Glutamatergic neuron (in vitro differentiated cells): Measurements from ENCODE around the gene ARHGAP8. TPM values are rescaled to one million over a fixed set of nuclear protein-coding genes. Genes with fewer than 3 reads are reported as not detected.

ENCODE experiments used
- DNase-seq: peaks from one replicate; pipeline ENCODE4 v3.0.0; 2022
- H3K27ac Mint-ChIP-seq: one replicate; pipeline ENCODE4 v1.8.0; 2020; ENCODE audit warnings: mild to moderate bottlenecking, mixed read lengths, inconsistent platforms; ENCODE audit not compliant: unreplicated experiment
- H3K27me3 Mint-ChIP-seq: one replicate; pipeline ENCODE4 v1.8.0; 2020; ENCODE audit warnings: mild to moderate bottlenecking, moderate library complexity, mixed read lengths, inconsistent platforms; ENCODE audit not compliant: unreplicated experiment
- H3K36me3 Mint-ChIP-seq: one replicate; pipeline ENCODE4 v1.8.0; 2020; ENCODE audit warnings: mild to moderate bottlenecking, mixed read lengths, inconsistent platforms; ENCODE audit not compliant: unreplicated experiment
- H3K4me1 Mint-ChIP-seq: one replicate; pipeline ENCODE4 v1.8.0; 2020; ENCODE audit warnings: mild to moderate bottlenecking, low read depth, mixed read lengths, inconsistent platforms; ENCODE audit not compliant: unreplicated experiment
- H3K4me3 Mint-ChIP-seq: one replicate; pipeline ENCODE4 v1.8.0; 2020; ENCODE audit warnings: mild to moderate bottlenecking, mixed read lengths, inconsistent platforms; ENCODE audit not compliant: unreplicated experiment
- H3K9me3 Mint-ChIP-seq: one replicate; pipeline ENCODE4 v1.8.0; 2020; ENCODE audit warnings: mild to moderate bottlenecking, moderate library complexity, mixed read lengths, inconsistent platforms; ENCODE audit not compliant: unreplicated experiment
- total RNA-seq: library from RNA; stranded (reverse); fragmentation: NEBNext Ultra II Directional; extraction: Animal tissue kit (Norgen Biotek cat#: 25700); gene quantifications from one replicate; pipeline ENCODE4 v1.2.1, GENCODE V29; 2021; ENCODE audit not compliant: unreplicated experiment
- TF ChIP-seq, protein P1 (sequence below): fragments of 200-600 bp; sonication (generic); IDR thresholded peaks from one replicate; pipeline ENCODE4 v1.5.0; 2021; ENCODE audit not compliant: partially characterized antibody, unreplicated experiment

The ARHGAP8 gene
- total RNA-seq, 1 donor from 2014 or later = 0.59 TPM

DNA sequence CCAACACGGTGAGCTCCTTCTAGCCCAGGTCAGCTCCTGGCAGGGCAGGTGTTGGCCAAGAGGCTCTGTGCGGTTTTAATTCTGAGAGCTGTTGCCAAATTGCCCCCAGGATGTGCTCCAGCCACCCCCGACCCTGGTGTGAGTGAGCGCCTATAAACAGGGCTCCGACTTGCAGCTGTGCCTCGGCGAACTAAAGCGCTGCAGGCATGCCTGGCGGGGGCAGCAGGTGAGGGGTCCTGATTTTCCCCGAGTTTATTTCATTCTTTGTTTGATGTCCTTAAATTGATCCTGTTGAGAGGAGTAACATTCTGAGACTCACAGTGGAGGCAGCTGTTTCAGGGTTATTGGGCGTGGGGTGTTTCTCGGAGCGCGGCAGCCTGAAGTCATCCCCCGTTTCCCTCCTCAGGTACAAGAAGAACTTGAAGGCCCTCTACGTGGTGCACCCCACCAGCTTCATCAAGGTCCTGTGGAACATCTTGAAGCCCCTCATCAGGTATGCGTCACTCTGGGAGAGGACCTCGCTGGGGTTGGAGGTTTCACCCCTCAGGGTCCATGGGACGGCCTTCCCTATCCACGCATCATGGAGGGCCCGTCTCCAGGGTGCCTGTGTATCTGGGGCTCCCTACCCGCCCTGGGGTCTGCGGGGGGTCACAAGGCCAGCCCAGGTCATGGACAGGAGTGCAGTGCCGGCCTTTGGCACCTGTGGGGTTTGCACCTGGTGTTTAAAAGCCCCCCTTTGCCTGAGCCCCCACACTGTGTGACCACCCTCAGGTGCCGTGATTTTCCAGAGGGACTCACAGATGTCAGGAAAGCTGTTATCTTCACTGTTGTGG lies 62.1 kb downstream of the ARHGAP8 start:
- peaks cover 5% of the 10 kb centered on the region for H3K27me3 Mint-ChIP-seq
- peaks cover 2% of the 10 kb centered on the region for H3K4me1 Mint-ChIP-seq
- no peaks in the 10 kb centered on the region for H3K36me3 Mint-ChIP-seq
- DNase-seq = no peak
- TF ChIP-seq, protein P1, sequence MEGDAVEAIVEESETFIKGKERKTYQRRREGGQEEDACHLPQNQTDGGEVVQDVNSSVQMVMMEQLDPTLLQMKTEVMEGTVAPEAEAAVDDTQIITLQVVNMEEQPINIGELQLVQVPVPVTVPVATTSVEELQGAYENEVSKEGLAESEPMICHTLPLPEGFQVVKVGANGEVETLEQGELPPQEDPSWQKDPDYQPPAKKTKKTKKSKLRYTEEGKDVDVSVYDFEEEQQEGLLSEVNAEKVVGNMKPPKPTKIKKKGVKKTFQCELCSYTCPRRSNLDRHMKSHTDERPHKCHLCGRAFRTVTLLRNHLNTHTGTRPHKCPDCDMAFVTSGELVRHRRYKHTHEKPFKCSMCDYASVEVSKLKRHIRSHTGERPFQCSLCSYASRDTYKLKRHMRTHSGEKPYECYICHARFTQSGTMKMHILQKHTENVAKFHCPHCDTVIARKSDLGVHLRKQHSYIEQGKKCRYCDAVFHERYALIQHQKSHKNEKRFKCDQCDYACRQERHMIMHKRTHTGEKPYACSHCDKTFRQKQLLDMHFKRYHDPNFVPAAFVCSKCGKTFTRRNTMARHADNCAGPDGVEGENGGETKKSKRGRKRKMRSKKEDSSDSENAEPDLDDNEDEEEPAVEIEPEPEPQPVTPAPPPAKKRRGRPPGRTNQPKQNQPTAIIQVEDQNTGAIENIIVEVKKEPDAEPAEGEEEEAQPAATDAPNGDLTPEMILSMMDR = no peak
- H3K9me3 Mint-ChIP-seq = peaks cover 6% of the 10 kb centered on the region
- no peak overlapping the region for H3K4me3 Mint-ChIP-seq
- no peak overlapping the region for H3K27ac Mint-ChIP-seq

DNA sequence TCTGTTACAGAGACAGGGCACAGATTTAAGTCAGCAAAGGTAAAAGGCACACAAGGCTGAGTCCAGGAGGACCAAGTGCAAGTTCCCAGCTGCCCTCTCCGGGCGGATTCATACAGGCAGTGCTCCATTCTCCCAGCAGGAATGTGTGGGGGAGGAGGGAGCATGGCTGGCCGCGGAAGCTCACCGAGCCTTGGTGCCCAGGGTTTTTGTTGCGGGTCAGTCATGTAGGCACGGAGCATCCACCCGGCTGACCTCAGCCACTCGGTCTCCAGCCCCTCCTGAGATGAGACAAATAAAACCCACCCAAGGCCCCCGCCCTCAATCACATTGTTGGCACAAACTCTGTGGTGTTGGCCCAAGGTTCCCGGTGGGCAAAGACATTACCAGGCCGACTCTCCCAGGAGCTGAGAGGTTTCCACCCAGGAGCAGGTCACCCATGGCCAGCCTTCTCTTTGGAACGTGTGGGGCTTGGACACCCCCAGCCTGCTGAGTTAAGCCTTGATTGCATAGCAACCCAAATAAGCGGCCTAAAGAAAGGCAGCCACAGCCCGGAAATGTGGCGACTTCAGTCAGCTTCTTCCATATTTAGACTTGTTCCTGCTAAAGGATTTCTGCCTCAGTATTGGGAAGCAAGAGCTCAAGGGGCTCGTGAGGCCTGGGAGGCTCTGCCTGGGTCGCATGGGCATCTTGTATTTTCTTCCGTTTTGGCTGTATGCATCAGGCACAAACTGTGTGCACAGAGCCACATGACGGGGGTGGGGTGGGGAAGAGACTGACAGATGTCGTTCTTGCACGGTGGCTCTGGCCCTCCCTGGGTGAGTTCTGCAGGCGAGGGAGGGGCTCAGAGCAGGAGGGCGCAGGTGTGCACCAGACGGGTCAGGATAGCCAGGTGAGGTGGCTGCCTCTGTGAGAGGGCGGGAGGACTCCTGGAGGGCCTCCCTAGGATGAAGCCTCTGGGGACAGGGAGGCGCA lies 63.0 kb downstream of the ARHGAP8 start:
- Mint-ChIP-seq H3K4me1 (peaks cover 2% of the 10 kb centered on the region), H3K4me3 (no peak overlapping the region), H3K27ac (no peak overlapping the region), H3K9me3 (peaks cover 6% of the 10 kb centered on the region), H3K27me3 (peaks cover 4% of the 10 kb centered on the region), H3K36me3 (no peaks in the 10 kb centered on the region)
- no peak for DNase-seq
- TF ChIP-seq, protein P1 = no peak

DNA sequence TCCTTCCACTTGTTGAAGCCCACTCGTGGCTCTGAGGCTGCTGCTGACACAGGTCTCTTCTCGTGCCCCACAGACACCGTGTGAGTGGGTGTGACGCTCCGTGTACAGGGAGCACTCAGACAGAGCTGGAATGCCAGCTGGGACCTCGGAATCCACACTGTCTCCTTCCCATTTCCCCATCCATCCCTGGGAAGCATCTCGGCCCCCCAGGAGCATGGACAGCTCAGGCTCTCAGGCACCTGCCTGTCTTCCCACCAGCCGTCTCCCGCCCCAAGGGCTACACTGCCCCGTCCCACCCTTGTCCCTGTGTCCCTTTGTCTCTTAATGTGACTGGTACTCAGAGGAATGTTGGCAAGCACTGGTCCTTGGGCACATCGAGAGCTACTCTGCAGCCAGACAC lies 63.8 kb downstream of the ARHGAP8 start:
- Mint-ChIP-seq H3K4me1 (peaks cover 5% of the 10 kb centered on the region), H3K27me3 (peaks cover 4% of the 10 kb centered on the region), H3K36me3 (no peaks in the 10 kb centered on the region), H3K4me3 (no peak overlapping the region), H3K9me3 (peaks cover 5% of the 10 kb centered on the region), H3K27ac (no peak overlapping the region)
- no peak for DNase-seq
- TF ChIP-seq, protein P1 = no peak

DNA sequence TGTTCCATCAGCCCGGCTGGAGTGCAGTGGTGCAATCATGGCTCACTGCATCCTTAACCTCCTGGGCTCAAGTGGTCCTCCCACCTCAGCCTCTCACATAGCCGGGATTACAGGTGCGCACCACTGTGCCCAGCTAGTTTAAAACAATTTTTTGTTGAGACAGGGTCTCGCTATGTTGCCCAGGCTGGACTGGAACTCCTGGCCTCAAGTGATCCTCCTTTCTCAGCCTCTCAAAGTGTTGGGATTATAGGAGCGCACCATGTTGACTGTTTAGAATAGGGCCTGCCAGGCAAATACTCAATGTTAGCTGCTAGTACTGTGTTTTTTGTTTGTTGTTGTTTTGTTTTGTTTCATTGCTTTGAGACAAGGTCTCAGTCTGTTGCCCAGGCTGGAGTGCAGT lies 66.4 kb downstream of the ARHGAP8 start:
- no peaks in the 10 kb centered on the region for H3K36me3 Mint-ChIP-seq
- no peak overlapping the region for H3K4me3 Mint-ChIP-seq
- H3K9me3 Mint-ChIP-seq = peaks cover 2% of the 10 kb centered on the region
- TF ChIP-seq, protein P1 = no peak
- DNase-seq = no peak
- H3K27ac Mint-ChIP-seq = no peak overlapping the region
- peaks cover 5% of the 10 kb centered on the region for H3K4me1 Mint-ChIP-seq
- peaks cover 10% of the 10 kb centered on the region for H3K27me3 Mint-ChIP-seq
